ENCODE measurements around the gene CRYZL1. TPM values are rescaled to one million over a fixed set of nuclear protein-coding genes. Genes with fewer than 3 reads are reported as not detected.

The CRYZL1 gene
- total and polyA plus RNA-seq, 3 experiments from 2014 or later = 30.6 to 34.9 (median 31.1) TPM

DNA sequence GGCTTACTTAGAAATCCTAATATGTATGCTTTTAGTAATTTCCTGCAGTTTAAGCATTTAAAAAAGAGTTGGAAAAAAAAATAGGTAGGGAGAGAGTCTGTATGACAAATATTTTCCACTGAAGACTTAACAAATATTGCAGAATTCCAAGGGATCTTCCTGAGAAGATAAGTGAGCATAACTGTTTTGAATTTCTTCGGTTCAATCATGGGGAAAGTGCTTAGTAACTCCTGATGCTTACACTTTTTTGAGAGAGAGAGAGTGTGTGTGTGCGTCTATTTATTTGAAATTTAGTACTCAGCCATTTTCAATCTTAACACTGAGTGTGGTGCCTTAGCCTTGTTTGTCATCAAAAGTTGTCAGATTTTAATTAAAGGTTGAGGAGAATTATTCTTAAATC lies 80.2 kb downstream of the CRYZL1 start:
- no peak overlapping the region for H3K4me3 ChIP-seq (ENCODE audit: low read length)
- no peaks in the 10 kb centered on the region for H3K9me3 ChIP-seq (ENCODE audit: low read length)
- H3K9me3 Mint-ChIP-seq = no peaks in the 10 kb centered on the region
- H3K4me1 ChIP-seq (ENCODE audit: insufficient read depth, low read length) = peaks cover 11% of the 10 kb centered on the region
- no peak overlapping the region for H3K4me3 Mint-ChIP-seq
- POLR2A ChIA-PET = no interaction called here
- no peaks in the 10 kb centered on the region for H3K27me3 Mint-ChIP-seq
- peak overlapping the region in 5 of 8 donors; percentile 8 to 86 (median 53) for H3K27ac Mint-ChIP-seq
- no peak for DNase-seq
- peaks cover 56 to 84% (median 84%) of the 10 kb centered on the region in 3 donors for H3K4me1 Mint-ChIP-seq
- no peak overlapping the region for H3K27ac ChIP-seq (ENCODE audit: low read depth, low read length)
- CTCF ChIA-PET = no interaction called here
- H3K36me3 ChIP-seq (ENCODE audit: insufficient read depth, low read length) = peaks cover 42% of the 10 kb centered on the region
- peaks cover 27 to 81% (median 31%) of the 10 kb centered on the region in 3 donors for H3K36me3 Mint-ChIP-seq
- no peaks in the 10 kb centered on the region for H3K27me3 ChIP-seq (ENCODE audit: insufficient read depth, low read length, poor library complexity, severe bottlenecking)

DNA sequence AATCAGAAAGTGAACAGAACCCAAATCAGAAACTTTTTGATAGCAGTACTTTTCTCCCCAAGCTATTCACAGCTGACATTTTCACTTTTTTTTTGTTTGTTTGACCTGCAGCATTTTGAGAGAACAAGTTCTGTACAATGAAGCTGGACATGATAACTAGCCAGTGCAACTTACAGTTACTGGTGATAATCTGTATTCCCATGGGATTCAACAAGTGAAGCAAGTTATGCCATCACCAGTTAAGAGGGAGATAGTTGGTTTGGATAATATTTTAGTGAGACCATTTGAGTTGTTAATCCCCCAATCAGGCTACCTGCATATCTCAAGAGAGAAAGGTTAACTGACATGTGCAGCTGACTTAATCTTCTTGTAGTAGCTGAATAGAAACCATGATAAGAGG lies 80.6 kb downstream of the CRYZL1 start:
- Mint-ChIP-seq H3K9me3 (no peaks in the 10 kb centered on the region), H3K27me3 (no peaks in the 10 kb centered on the region), H3K4me3 (no peak overlapping the region), H3K27ac (peak overlapping the region in 6 of 8 donors; percentile 8 to 86 (median 53)), H3K4me1 (peaks cover 59 to 85% (median 84%) of the 10 kb centered on the region in 3 donors), H3K36me3 (peaks cover 27 to 85% (median 32%) of the 10 kb centered on the region in 3 donors)
- Histone ChIP-seq H3K4me3 (ENCODE audit: low read length) (no peak overlapping the region), H3K36me3 (ENCODE audit: insufficient read depth, low read length) (peaks cover 42% of the 10 kb centered on the region), H3K27ac (ENCODE audit: low read depth, low read length) (no peak overlapping the region), H3K4me1 (ENCODE audit: insufficient read depth, low read length) (peaks cover 14% of the 10 kb centered on the region), H3K27me3 (ENCODE audit: insufficient read depth, low read length, poor library complexity, severe bottlenecking) (no peaks in the 10 kb centered on the region), H3K9me3 (ENCODE audit: low read length) (no peaks in the 10 kb centered on the region)
- ChIA-PET POLR2A (no interaction called here), CTCF (no interaction called here)
- DNase-seq = no peak

GRCh38 chr21:33559813-33560212 lies 81.7 kb downstream of the CRYZL1 start:
- Mint-ChIP-seq H3K36me3 (peaks cover 27 to 87% (median 35%) of the 10 kb centered on the region in 3 donors), H3K4me3 (no peak overlapping the region), H3K27me3 (no peaks in the 10 kb centered on the region), H3K27ac (peak overlapping the region in 1 of 8 donors; percentile 51), H3K9me3 (no peaks in the 10 kb centered on the region), H3K4me1 (peaks cover 66 to 87% (median 86%) of the 10 kb centered on the region in 3 donors)
- Histone ChIP-seq H3K27me3 (ENCODE audit: insufficient read depth, low read length, poor library complexity, severe bottlenecking) (no peaks in the 10 kb centered on the region), H3K4me3 (ENCODE audit: low read length) (no peak overlapping the region), H3K9me3 (ENCODE audit: low read length) (no peaks in the 10 kb centered on the region), H3K27ac (ENCODE audit: low read depth, low read length) (no peak overlapping the region), H3K4me1 (ENCODE audit: insufficient read depth, low read length) (peaks cover 21% of the 10 kb centered on the region), H3K36me3 (ENCODE audit: insufficient read depth, low read length) (peaks cover 42% of the 10 kb centered on the region)
- POLR2A ChIA-PET = no interaction called here
- DNase-seq = no peak
- CTCF ChIA-PET = no interaction called here

GRCh38 chr21:33558777-33559421 lies 82.6 kb downstream of the CRYZL1 start:
- H3K36me3 Mint-ChIP-seq = peaks cover 33 to 92% (median 39%) of the 10 kb centered on the region in 3 donors
- peaks cover 73 to 95% (median 92%) of the 10 kb centered on the region in 3 donors for H3K4me1 Mint-ChIP-seq
- POLR2A ChIA-PET = interaction anchor here (0.7 kb wide), 1 partner anchor 17 kb away, joined by 5 read pairs; the partner anchor contains the start of gene GART
- H3K9me3 ChIP-seq (ENCODE audit: low read length) = no peaks in the 10 kb centered on the region
- CTCF ChIA-PET = interaction anchor here (1.6 kb wide), 1 partner anchor 47 kb away, joined by 4 read pairs; no protein-coding TSS in a partner anchor
- peaks cover 51% of the 10 kb centered on the region for H3K36me3 ChIP-seq (ENCODE audit: insufficient read depth, low read length)
- no peak overlapping the region for H3K4me3 ChIP-seq (ENCODE audit: low read length)
- H3K27me3 ChIP-seq (ENCODE audit: insufficient read depth, low read length, poor library complexity, severe bottlenecking) = no peaks in the 10 kb centered on the region
- H3K4me1 ChIP-seq (ENCODE audit: insufficient read depth, low read length) = peaks cover 27% of the 10 kb centered on the region
- H3K27ac Mint-ChIP-seq = peak overlapping the region in 1 of 8 donors; percentile 42
- H3K27me3 Mint-ChIP-seq = no peaks in the 10 kb centered on the region
- no peak overlapping the region for H3K27ac ChIP-seq (ENCODE audit: low read depth, low read length)
- H3K9me3 Mint-ChIP-seq = no peaks in the 10 kb centered on the region
- no peak for DNase-seq
- no peak overlapping the region for H3K4me3 Mint-ChIP-seq

- H3K4me1 Mint-ChIP-seq = peaks cover 65 to 91% (median 89%) of the 10 kb centered on the region in 3 donors
- H3K36me3 Mint-ChIP-seq = peaks cover 36 to 94% (median 46%) of the 10 kb centered on the region in 3 donors
- H3K9me3 ChIP-seq (ENCODE audit: low read length) = no peaks in the 10 kb centered on the region
- peaks cover 63% of the 10 kb centered on the region for H3K36me3 ChIP-seq (ENCODE audit: insufficient read depth, low read length)
- peaks cover 24% of the 10 kb centered on the region for H3K4me1 ChIP-seq (ENCODE audit: insufficient read depth, low read length)
- H3K9me3 Mint-ChIP-seq = no peaks in the 10 kb centered on the region
- POLR2A ChIA-PET = interaction anchor here (1.2 kb wide), 1 partner anchor 14 kb away, joined by 4 read pairs; no protein-coding TSS in a partner anchor
- H3K4me3 ChIP-seq (ENCODE audit: low read length) = no peak overlapping the region
- no peak for DNase-seq
- peak overlapping the region in 1 of 7 donors; percentile 78 for H3K4me3 Mint-ChIP-seq
- H3K27me3 ChIP-seq (ENCODE audit: insufficient read depth, low read length, poor library complexity, severe bottlenecking) = no peaks in the 10 kb centered on the region
- CTCF ChIA-PET = interaction anchor here (0.8 to 1.6 kb wide), 2 partner anchors 49 to 110 kb away, joined by 3 to 4 read pairs; no protein-coding TSS in a partner anchor
- no peaks in the 10 kb centered on the region for H3K27me3 Mint-ChIP-seq
- H3K27ac Mint-ChIP-seq = peak overlapping the region in 2 of 8 donors; percentile 48 to 69
- H3K27ac ChIP-seq (ENCODE audit: low read depth, low read length) = no peak overlapping the region
These were observed 84.1 kb downstream of the CRYZL1 start for GRCh38 chr21:33557447-33557846.

DNA sequence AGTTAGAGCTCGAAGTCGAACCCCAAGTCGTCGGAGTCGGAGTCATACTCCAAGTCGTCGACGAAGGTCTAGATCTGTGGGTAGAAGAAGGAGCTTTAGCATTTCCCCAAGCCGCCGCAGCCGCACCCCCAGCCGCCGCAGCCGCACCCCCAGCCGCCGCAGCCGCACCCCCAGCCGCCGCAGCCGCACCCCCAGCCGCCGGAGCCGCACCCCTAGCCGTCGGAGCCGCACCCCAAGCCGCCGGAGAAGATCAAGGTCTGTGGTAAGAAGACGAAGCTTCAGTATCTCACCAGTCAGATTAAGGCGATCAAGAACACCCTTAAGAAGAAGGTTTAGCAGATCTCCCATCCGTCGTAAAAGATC lies 86.6 kb downstream of the CRYZL1 start:
- Mint-ChIP-seq H3K36me3 (peaks cover 38 to 94% (median 40%) of the 10 kb centered on the region in 3 donors), H3K27ac (peak overlapping the region in 3 of 8 donors; percentile 62 to 67 (median 65)), H3K27me3 (no peaks in the 10 kb centered on the region), H3K9me3 (no peaks in the 10 kb centered on the region), H3K4me1 (peaks cover 49 to 75% (median 72%) of the 10 kb centered on the region in 3 donors), H3K4me3 (peak overlapping the region in 4 of 7 donors; percentile 7 to 41 (median 32))
- H3K36me3 ChIP-seq (ENCODE audit: insufficient read depth, low read length) = peaks cover 77% of the 10 kb centered on the region
- CTCF ChIA-PET = no interaction called here
- no peaks in the 10 kb centered on the region for H3K27me3 ChIP-seq (ENCODE audit: insufficient read depth, low read length, poor library complexity, severe bottlenecking)
- H3K27ac ChIP-seq (ENCODE audit: low read depth, low read length) = no peak overlapping the region
- POLR2A ChIA-PET = no interaction called here
- no peak overlapping the region for H3K4me3 ChIP-seq (ENCODE audit: low read length)
- H3K9me3 ChIP-seq (ENCODE audit: low read length) = no peaks in the 10 kb centered on the region
- peaks cover 22% of the 10 kb centered on the region for H3K4me1 ChIP-seq (ENCODE audit: insufficient read depth, low read length)
- DNase-seq = no peak

DNA sequence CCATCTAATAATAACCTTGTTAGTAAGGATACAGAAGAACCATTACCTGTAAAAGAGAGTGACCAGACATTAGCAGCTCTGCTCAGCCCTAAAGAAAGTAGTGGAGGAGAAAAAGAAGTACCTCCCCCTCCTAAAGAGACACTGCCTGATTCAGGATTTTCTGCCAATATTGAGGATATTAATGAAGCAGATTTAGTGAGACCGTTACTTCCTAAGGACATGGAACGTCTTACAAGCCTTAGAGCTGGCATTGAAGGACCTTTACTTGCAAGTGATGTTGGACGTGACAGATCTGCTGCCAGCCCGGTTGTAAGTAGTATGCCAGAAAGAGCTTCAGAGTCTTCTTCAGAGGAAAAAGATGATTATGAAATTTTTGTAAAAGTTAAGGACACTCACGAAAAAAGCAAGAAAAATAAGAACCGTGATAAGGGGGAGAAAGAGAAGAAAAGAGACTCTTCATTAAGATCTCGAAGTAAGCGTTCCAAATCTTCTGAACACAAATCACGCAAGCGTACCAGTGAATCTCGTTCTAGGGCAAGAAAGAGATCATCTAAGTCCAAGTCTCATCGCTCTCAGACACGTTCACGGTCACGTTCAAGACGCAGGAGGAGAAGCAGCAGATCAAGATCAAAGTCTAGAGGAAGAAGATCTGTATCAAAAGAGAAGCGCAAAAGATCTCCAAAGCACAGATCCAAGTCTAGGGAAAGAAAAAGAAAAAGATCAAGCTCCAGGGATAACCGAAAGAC lies 87.1 kb downstream of the CRYZL1 start:
- Histone ChIP-seq H3K9me3 (ENCODE audit: low read length) (no peaks in the 10 kb centered on the region), H3K27ac (ENCODE audit: low read depth, low read length) (no peak overlapping the region), H3K4me3 (ENCODE audit: low read length) (no peak overlapping the region), H3K27me3 (ENCODE audit: insufficient read depth, low read length, poor library complexity, severe bottlenecking) (no peaks in the 10 kb centered on the region), H3K4me1 (ENCODE audit: insufficient read depth, low read length) (peaks cover 22% of the 10 kb centered on the region), H3K36me3 (ENCODE audit: insufficient read depth, low read length) (peaks cover 76% of the 10 kb centered on the region)
- H3K4me3 Mint-ChIP-seq = peak overlapping the region in 4 of 7 donors; percentile 7 to 41 (median 32)
- peaks cover 51 to 75% (median 72%) of the 10 kb centered on the region in 3 donors for H3K4me1 Mint-ChIP-seq
- DNase-seq = no peak
- no peaks in the 10 kb centered on the region for H3K9me3 Mint-ChIP-seq
- ChIA-PET POLR2A (no interaction called here), CTCF (no interaction called here)
- H3K27ac Mint-ChIP-seq = peak overlapping the region in 5 of 8 donors; percentile 36 to 67 (median 62)
- no peaks in the 10 kb centered on the region for H3K27me3 Mint-ChIP-seq
- peaks cover 33 to 94% (median 37%) of the 10 kb centered on the region in 3 donors for H3K36me3 Mint-ChIP-seq
